Body of pancreas (tissue), 4 donors: Measurements from ENCODE around the gene C7orf57. TPM values are rescaled to one million over a fixed set of nuclear protein-coding genes. Genes with fewer than 3 reads are reported as not detected.
"Not testable (repeated sequence)": the region's sequence is repeated elsewhere in the genome, so short reads cannot be mapped to it uniquely, and the experiment has no call there.

ENCODE experiments used
- ATAC-seq: fragments of 150-250 bp; one replicate; pipeline ENCODE4 v1.9.1; 2016
- DNase-seq, 4 donors: peaks; one replicate each; pipeline ENCODE4 v3.0.0-alpha.2; 2019
- H3K27ac ChIP-seq, 4 donors: fragments of 200-600 bp; sonication (generic); 1 replicate in 3 of 4; 2 replicates in 1 of 4; pipeline versions ENCODE4 v1.5.1 to v1.6.1; 2016 to 2019; ENCODE audit warnings: mild to moderate bottlenecking in 1 of 4, mixed read lengths in 1 of 4, moderate library complexity in 1 of 4
- H3K27me3 ChIP-seq, 2 donors: fragments of 200-600 bp; sonication (generic); one replicate each; pipeline ENCODE4 v1.6.0; 2016; ENCODE audit warnings: mild to moderate bottlenecking in 1 of 2
- H3K36me3 ChIP-seq, 2 donors: fragments of 200-600 bp; sonication (generic); replicated peaks in 1 of 2; 2 replicates each; pipeline ENCODE4 v1.5.1; 2016; ENCODE audit warnings: low read depth in 2 of 2; ENCODE audit not compliant: insufficient read depth in 1 of 2
- H3K4me1 ChIP-seq: fragments of 200-600 bp; sonication (generic); one replicate; pipeline ENCODE4 v1.6.0; 2016
- H3K4me3 ChIP-seq, 2 donors: fragments of 200-600 bp; sonication (generic); 1 replicate in 1 of 2; 2 replicates in 1 of 2; pipeline ENCODE4 v1.5.1; 2016 to 2019
- H3K9me3 ChIP-seq, 3 donors: fragments of 200-600 bp; sonication (generic); 1 replicate in 2 of 3; 2 replicates in 1 of 3; pipeline ENCODE4 v1.5.1; 2016
- POLR2A ChIP-seq, 3 donors: fragments of 450-650 bp; IDR thresholded peaks; one replicate each; pipeline ENCODE4 v1.6.1; 2016; ENCODE audit warnings: antibody characterized with exemption in 3 of 3, mild to moderate bottlenecking in 2 of 3
- WGBS, 2 donors: methylation state at CpG; one replicate each; pipeline ENCODE4 v1.1.5; 2017; 5-methylcytosine and 5-hydroxymethylcytosine counted together
- intact Hi-C: fragments of 100-400 bp; cut with DNase I; formaldehyde crosslinking; loops from one replicate; pipeline ENCODE4 v1.15.1; 2023
- total RNA-seq, 2 donors: library from RNA; depleted of rRNA; stranded (reverse); fragments of >200 nt; gene quantifications; one replicate each; pipeline ENCODE4 v1.1.0, GENCODE V29; 2016
- TF ChIP-seq, protein P1 (sequence below), 7 experiments: fragments of 450-650 bp in 4 of 7; fragments of 200-600 bp in 3 of 7; sonication (generic) in 3 of 7; IDR thresholded peaks; one replicate each; pipeline ENCODE4 v1.5.1; 2016 to 2019; ENCODE audit warnings: antibody characterized with exemption in 7 of 7

Gene C7orf57
- total RNA-seq, 2 donors from 2014 or later, result 0.26 TPM; not detected in 1

GRCh38 chr7:48067475-48067874, 32.1 kb downstream of the C7orf57 start:
- ATAC-seq, result no peak
- TF ChIP-seq, protein P1, sequence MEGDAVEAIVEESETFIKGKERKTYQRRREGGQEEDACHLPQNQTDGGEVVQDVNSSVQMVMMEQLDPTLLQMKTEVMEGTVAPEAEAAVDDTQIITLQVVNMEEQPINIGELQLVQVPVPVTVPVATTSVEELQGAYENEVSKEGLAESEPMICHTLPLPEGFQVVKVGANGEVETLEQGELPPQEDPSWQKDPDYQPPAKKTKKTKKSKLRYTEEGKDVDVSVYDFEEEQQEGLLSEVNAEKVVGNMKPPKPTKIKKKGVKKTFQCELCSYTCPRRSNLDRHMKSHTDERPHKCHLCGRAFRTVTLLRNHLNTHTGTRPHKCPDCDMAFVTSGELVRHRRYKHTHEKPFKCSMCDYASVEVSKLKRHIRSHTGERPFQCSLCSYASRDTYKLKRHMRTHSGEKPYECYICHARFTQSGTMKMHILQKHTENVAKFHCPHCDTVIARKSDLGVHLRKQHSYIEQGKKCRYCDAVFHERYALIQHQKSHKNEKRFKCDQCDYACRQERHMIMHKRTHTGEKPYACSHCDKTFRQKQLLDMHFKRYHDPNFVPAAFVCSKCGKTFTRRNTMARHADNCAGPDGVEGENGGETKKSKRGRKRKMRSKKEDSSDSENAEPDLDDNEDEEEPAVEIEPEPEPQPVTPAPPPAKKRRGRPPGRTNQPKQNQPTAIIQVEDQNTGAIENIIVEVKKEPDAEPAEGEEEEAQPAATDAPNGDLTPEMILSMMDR (IDR thresholded peaks at IDR 0.05), result no peak
- TF ChIP-seq POLR2A (IDR thresholded peaks at IDR 0.05), result no peak
- H3K9me3 ChIP-seq, result no peaks in the 10 kb centered on the region
- intact Hi-C loops, result no loop called here
- no peaks in the 10 kb centered on the region for H3K27me3 ChIP-seq
- H3K4me3 ChIP-seq, result no peak overlapping the region
- no peaks in the 10 kb centered on the region for H3K4me1 ChIP-seq
- H3K27ac ChIP-seq, result no peak overlapping the region
- WGBS, 2 donors, result 82 to 83% methylated on average over 2 of the region's 2 CpGs
- DNase-seq, result no peak
- H3K36me3 ChIP-seq, result no peaks in the 10 kb centered on the region

GRCh38 chr7:48074204-48074654, 38.9 kb downstream of the C7orf57 start:
- H3K4me3 ChIP-seq, result no peak overlapping the region
- no peak overlapping the region for H3K27ac ChIP-seq
- ATAC-seq (no peak), DNase-seq (no peak)
- no peak for TF ChIP-seq POLR2A (IDR thresholded peaks at IDR 0.05)
- TF ChIP-seq, protein P1 (IDR thresholded peaks at IDR 0.05), result no peak
- no peaks in the 10 kb centered on the region for H3K36me3 ChIP-seq
- intact Hi-C loops, result no loop called here
- H3K9me3 ChIP-seq, result no peaks in the 10 kb centered on the region
- H3K4me1 ChIP-seq, result no peaks in the 10 kb centered on the region
- no peaks in the 10 kb centered on the region for H3K27me3 ChIP-seq

GRCh38 chr7:48077423-48077822, 42.1 kb downstream of the C7orf57 start:
- no peak overlapping the region for H3K4me3 ChIP-seq
- 75 to 100% methylated on average over 1 of the region's 1 CpG for WGBS, 2 donors
- no peaks in the 10 kb centered on the region for H3K9me3 ChIP-seq
- H3K27me3 ChIP-seq, result no peaks in the 10 kb centered on the region
- H3K27ac ChIP-seq, result no peak overlapping the region
- no peaks in the 10 kb centered on the region for H3K36me3 ChIP-seq
- ATAC-seq, result no peak
- no peaks in the 10 kb centered on the region for H3K4me1 ChIP-seq
- intact Hi-C loops, result no loop called here
- DNase-seq, result no peak
- no peak for TF ChIP-seq POLR2A (IDR thresholded peaks at IDR 0.05)
- TF ChIP-seq, protein P1 (IDR thresholded peaks at IDR 0.05), result no peak

DNA sequence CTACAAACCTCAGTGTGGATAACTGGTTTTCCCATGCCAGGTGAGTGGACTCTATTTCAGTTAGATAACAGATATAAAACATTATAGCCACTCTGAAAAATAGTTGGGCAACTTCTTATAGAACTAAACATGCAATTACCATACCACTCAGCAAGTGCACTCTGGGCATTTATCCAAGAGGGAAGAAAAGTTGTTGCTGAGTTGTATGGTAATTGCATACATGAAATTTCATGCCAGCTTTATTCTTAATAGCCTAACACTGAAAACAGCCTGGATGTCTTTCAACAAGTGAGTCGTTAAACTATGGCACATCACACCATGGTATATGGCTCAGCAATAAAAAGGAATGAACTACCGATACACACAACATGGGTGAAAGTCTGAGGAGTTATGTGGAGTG, 43.1 kb downstream of the C7orf57 start:
- Histone ChIP-seq H3K4me1 (no peaks in the 10 kb centered on the region), H3K4me3 (no peak overlapping the region), H3K27me3 (no peaks in the 10 kb centered on the region), H3K36me3 (no peaks in the 10 kb centered on the region), H3K9me3 (no peaks in the 10 kb centered on the region), H3K27ac (no peak overlapping the region)
- intact Hi-C loops, result no loop called here
- no peak for ATAC-seq
- DNase-seq, result no peak
- 83 to 89% methylated on average over 2 of the region's 2 CpGs for WGBS, 2 donors
- TF ChIP-seq POLR2A (IDR thresholded peaks at IDR 0.05), result no peak
- TF ChIP-seq, protein P1 (IDR thresholded peaks at IDR 0.05), result no peak

DNA sequence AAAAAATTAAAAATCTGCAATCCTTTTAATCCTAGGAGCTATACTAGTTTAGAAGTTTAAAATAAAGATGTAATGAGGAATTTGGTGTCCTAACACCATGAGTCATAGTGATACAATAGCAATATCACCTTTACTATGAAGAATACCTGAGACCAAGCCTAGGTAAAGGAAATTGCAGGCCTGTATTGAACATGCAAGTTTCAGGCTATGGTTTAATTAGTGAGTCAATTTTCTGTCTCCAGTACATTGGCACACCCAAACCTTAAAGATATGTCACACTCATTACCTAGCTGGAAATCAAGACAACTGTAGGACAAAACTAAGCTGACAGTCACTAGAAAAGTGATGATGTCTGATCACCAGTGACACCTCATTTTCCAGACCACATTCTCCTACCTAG, 47.0 kb downstream of the C7orf57 start:
- H3K4me3 ChIP-seq, intact Hi-C loops, H3K9me3 ChIP-seq, H3K4me1 ChIP-seq, H3K27ac ChIP-seq, DNase-seq, H3K27me3 ChIP-seq, ATAC-seq, H3K36me3 ChIP-seq: not testable (repeated sequence)
